AG09309 (cell line): ENCODE results near the gene TGM3.
"Not testable (repeated sequence)": the region's sequence is repeated elsewhere in the genome, so short reads cannot be mapped to it uniquely, and the experiment has no call there.

Source experiments
- DNase-seq: peaks from one replicate; pipeline ENCODE4 v3.0.0-alpha.2; 2010; ENCODE audit warnings: low read depth
- H3K4me3 ChIP-seq: 2 replicates; pipeline ENCODE4 v1.5.1; 2011; ENCODE audit warnings: mild to moderate bottlenecking, low read depth, low read length, moderate library complexity; ENCODE audit not compliant: control insufficient read depth
- CTCF ChIP-seq: IDR thresholded peaks from 2 replicates; pipeline ENCODE4 v1.5.1; 2011; ENCODE audit warnings: mild to moderate bottlenecking, low read depth, low read length, inconsistent platforms; ENCODE audit not compliant: insufficient read depth, control insufficient read depth; ENCODE audit errors: missing control alignments

TGM3 gene

DNA sequence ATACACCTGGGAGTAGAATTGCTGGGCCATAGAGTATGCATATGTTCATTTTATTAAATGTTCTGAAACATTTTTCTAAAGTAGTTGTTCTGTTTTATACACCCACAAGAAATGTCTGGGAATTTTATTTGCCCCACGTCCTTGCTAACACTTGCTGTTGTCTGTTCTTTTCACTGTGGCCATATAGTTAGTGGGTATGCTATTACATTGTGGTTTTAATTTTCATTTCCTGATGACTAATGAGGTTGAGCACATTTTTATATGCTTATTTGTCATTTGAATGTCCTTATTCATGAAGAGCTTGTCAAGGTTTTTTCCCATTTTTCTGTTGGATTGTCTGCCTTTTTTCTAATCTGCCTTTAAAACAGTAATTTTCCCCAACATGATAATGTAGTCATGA, 41.5 kb upstream of the TGM3 start:
- no peak for TF ChIP-seq CTCF

DNA sequence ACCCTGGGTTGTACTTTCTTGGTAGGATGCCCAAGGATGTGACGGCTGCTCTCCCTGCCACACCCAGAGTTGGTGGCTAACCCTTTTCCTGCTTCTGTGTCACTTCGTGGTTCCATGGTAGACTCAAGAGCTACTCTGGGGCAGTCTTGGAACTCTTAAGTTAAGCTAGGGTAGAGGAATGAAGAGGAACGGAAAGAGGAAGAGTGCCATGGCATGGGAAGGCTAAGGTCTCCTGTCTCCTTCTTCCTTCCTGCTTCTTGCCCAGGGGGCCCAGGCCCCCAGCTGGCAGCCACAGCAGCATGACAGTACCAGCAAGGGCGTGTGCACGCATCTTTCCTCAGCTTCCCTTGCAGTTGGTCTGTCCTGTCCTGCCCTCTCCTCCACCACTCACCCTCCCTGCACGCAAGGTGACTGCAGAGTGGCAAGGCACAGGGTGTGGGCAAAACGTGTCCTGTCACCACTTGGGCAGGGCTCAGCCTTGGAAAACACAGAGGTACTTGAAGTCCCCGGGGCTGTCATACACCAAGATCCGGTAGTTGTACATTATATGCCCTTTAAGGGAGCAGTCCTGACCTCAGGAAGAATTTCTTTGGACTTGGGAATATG, 39.8 kb upstream of the TGM3 start:
- TF ChIP-seq CTCF: no peak
- H3K4me3 ChIP-seq: no peak overlapping the region
- DNase-seq: no peak

More for the DNA sequence above, 41.5 kb upstream of the TGM3 start:
- DNase-seq: no peak
- H3K4me3 ChIP-seq: no peak overlapping the region

DNA sequence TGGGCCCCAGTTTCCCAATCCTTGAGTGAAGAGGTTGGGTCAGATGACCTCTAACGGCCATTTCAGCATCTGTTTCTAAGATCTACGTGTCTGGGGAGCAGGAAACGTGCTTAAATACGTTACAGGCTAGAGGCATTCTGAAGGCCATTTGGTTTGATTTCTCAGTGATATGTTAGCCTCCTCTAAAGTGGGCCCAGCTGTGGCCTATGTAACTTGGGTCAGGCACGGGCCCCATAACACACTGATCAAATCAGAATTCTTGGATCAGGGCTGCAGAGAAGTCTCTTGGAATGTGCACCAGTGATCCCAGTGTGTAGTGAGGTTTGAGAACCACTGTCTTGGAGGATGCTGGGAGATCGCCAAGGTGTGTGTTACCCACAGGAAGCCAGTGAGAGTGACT, 36.1 kb upstream of the TGM3 start:
- no peak overlapping the region for H3K4me3 ChIP-seq
- no peak for TF ChIP-seq CTCF
- DNase-seq: no peak

GRCh38 chr20:2260250-2260649, 35.6 kb upstream of the TGM3 start:
- H3K4me3 ChIP-seq: no peak overlapping the region
- no peak for TF ChIP-seq CTCF
- no peak for DNase-seq

DNA sequence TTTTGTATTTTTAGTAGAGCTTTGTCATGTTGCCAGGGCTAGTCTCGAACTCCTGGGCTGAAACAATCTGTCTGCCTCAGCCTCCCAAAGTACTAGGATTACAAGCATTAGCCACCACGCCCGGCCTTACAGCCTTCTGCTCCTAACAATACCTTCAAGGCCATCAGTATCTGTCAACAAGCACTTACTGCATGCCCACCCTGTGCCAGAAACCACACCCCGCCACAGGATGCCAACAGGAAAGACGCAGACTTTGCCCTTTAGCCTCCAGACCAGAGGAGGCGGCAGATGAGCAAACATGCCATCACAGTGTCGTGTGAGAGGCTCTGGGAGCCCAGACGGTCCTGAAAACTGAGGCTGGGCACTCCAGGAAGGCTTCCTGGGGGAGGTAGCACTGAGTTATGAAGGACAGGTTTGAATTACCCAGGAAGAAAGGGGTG, 34.7 kb upstream of the TGM3 start:
- no peak for TF ChIP-seq CTCF
- DNase-seq: no peak
- H3K4me3 ChIP-seq: no peak overlapping the region

- no peak for DNase-seq
- no peak overlapping the region for H3K4me3 ChIP-seq
- no peak for TF ChIP-seq CTCF
Observed at GRCh38 chr20:2261629-2262028, 34.2 kb upstream of the TGM3 start.

- no peak for DNase-seq
- TF ChIP-seq CTCF: no peak
- H3K4me3 ChIP-seq: no peak overlapping the region
Observed at GRCh38 chr20:2264118-2264517, 31.7 kb upstream of the TGM3 start.

DNA sequence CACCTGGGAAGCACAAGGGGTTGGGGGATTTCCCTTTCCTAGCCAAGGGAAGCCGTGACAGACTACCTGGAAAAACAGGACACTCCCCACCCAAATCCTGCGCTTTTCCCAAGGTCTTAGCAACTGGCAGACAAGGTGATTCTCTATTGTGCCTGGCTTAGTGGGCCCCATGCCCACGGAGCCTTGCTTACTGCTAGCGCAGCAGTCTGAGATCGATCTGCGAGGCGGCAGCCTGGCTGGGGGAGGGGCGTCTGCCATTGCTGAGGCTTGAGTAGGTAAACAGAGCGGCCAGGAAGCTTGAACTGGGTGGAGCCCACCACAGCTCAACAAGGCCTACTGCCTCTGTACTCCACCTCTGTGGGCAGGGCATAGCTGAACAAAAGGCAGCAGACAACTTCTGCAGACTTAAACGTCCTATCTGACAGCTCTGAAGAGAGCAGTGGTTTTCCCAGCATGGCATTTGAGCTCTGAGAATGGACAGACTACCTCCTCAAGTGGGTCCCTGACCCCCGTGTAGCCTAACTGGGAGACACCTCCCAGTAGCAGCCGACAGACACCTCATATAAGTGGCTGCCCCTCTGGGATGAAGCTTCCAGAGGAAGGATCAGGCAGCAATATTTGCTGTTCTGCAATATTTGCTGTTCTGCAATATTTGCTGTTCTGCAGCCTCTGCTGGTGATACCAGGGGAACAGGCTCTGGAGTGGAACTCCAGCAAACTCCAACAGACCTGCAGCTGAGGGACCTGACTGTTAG, 31.0 kb upstream of the TGM3 start:
- DNase-seq, H3K4me3 ChIP-seq: not testable (repeated sequence)
